MM.1S (cell line): ENCODE measurements around the gene RSPO3.

Source experiments
- DNase-seq: peaks from one replicate; pipeline ENCODE4 v3.0.0-alpha.2; 2015
- H2AFZ ChIP-seq: fragments of 300-600 bp; sonication (generic); 2 replicates; pipeline ENCODE4 v1.6.0; 2016; ENCODE audit warnings: antibody characterized with exemption, low read length
- H3F3A ChIP-seq: fragments of 300-600 bp; sonication (generic); 2 replicates; pipeline ENCODE4 v1.6.1; 2016; ENCODE audit warnings: mild to moderate bottlenecking, antibody characterized with exemption, low read length, moderate library complexity, mixed read lengths; ENCODE audit not compliant: insufficient read depth
- H3K27ac ChIP-seq: fragments of 300-600 bp; sonication (generic); 2 replicates; pipeline ENCODE4 v1.5.1; 2016; ENCODE audit warnings: mild to moderate bottlenecking, low read length
- H3K27me3 ChIP-seq: fragments of 300-600 bp; sonication (generic); replicated peaks from 2 replicates; pipeline ENCODE4 v1.6.0; 2016; ENCODE audit warnings: low read length; ENCODE audit not compliant: insufficient read depth
- H3K36me3 ChIP-seq: fragments of 300-600 bp; sonication (generic); replicated peaks from 2 replicates; pipeline ENCODE4 v1.6.1; 2016; ENCODE audit warnings: mild to moderate bottlenecking, low read length, mixed read lengths; ENCODE audit not compliant: insufficient read depth
- H3K4me1 ChIP-seq: fragments of 300-600 bp; sonication (generic); 2 replicates; pipeline ENCODE4 v1.6.1; 2016; ENCODE audit warnings: low read length, mixed read lengths
- H3K4me2 ChIP-seq: fragments of 300-600 bp; sonication (generic); 2 replicates; pipeline ENCODE4 v1.6.0; 2016; ENCODE audit warnings: low read depth, low read length
- H3K4me3 ChIP-seq: fragments of 300-600 bp; sonication (generic); 2 replicates; pipeline ENCODE4 v1.5.1; 2016; ENCODE audit warnings: low read length, mixed read lengths
- H3K79me2 ChIP-seq: fragments of 300-600 bp; sonication (generic); 2 replicates; pipeline ENCODE4 v1.6.1; 2016; ENCODE audit warnings: mixed run types, low read length, mixed read lengths
- H3K9ac ChIP-seq: fragments of 300-600 bp; sonication (generic); 2 replicates; pipeline ENCODE4 v1.6.1; 2016; ENCODE audit warnings: low read length, mixed read lengths
- H3K9me2 ChIP-seq: fragments of 300-600 bp; sonication (generic); replicated peaks from 2 replicates; pipeline ENCODE4 v1.6.1; 2016; ENCODE audit warnings: mild to moderate bottlenecking, low read length, mixed read lengths; ENCODE audit not compliant: insufficient read depth
- H3K9me3 ChIP-seq: fragments of 300-600 bp; sonication (generic); replicated peaks from 2 replicates; pipeline ENCODE4 v1.6.1; 2016; ENCODE audit warnings: mild to moderate bottlenecking, low read length, mixed read lengths; ENCODE audit not compliant: insufficient read depth
- H4K20me1 ChIP-seq: fragments of 300-600 bp; sonication (generic); 2 replicates; pipeline ENCODE4 v1.6.1; 2016; ENCODE audit warnings: mild to moderate bottlenecking, low read length, moderate library complexity, mixed read lengths; ENCODE audit not compliant: insufficient read depth
- EZH2 ChIP-seq: fragments of 300-600 bp; sonication (generic); optimal IDR thresholded peaks from 2 replicates; pipeline ENCODE3; 2017; ENCODE audit warnings: low read depth, mild to moderate bottlenecking, antibody characterized with exemption, low read length, mixed read lengths
- EZH2phosphoT487 ChIP-seq: fragments of 300-600 bp; sonication (generic); IDR thresholded peaks from 2 replicates; pipeline ENCODE4 v1.6.1; 2018; ENCODE audit warnings: antibody characterized with exemption, low read length
- TF ChIP-seq, protein P1 (sequence below): fragments of 300-600 bp; sonication (generic); IDR thresholded peaks from 2 replicates; pipeline ENCODE4 v1.5.1; 2016; ENCODE audit warnings: antibody characterized with exemption, low read length, mixed read lengths

RSPO3 gene

GRCh38 chr6:127176146-127176545 is 57.7 kb downstream of the RSPO3 start:
- H3K27me3 ChIP-seq, result no peaks in the 10 kb centered on the region
- H4K20me1 ChIP-seq, result no peaks in the 10 kb centered on the region
- H3K4me3 ChIP-seq, result no peak overlapping the region
- H3K79me2 ChIP-seq, result no peaks in the 10 kb centered on the region
- H2AFZ ChIP-seq, result no peak overlapping the region
- no peaks in the 10 kb centered on the region for H3K4me1 ChIP-seq
- no peaks in the 10 kb centered on the region for H3K36me3 ChIP-seq
- H3K4me2 ChIP-seq, result no peak overlapping the region
- H3F3A ChIP-seq, result no peaks in the 10 kb centered on the region
- no peak for DNase-seq
- no peaks in the 10 kb centered on the region for H3K9me3 ChIP-seq
- no peaks in the 10 kb centered on the region for H3K9me2 ChIP-seq
- H3K9ac ChIP-seq, result no peak overlapping the region
- TF ChIP-seq, protein P1, sequence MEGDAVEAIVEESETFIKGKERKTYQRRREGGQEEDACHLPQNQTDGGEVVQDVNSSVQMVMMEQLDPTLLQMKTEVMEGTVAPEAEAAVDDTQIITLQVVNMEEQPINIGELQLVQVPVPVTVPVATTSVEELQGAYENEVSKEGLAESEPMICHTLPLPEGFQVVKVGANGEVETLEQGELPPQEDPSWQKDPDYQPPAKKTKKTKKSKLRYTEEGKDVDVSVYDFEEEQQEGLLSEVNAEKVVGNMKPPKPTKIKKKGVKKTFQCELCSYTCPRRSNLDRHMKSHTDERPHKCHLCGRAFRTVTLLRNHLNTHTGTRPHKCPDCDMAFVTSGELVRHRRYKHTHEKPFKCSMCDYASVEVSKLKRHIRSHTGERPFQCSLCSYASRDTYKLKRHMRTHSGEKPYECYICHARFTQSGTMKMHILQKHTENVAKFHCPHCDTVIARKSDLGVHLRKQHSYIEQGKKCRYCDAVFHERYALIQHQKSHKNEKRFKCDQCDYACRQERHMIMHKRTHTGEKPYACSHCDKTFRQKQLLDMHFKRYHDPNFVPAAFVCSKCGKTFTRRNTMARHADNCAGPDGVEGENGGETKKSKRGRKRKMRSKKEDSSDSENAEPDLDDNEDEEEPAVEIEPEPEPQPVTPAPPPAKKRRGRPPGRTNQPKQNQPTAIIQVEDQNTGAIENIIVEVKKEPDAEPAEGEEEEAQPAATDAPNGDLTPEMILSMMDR, result no peak
- TF ChIP-seq EZH2phosphoT487 (no peak), EZH2 (no peak)
- no peak overlapping the region for H3K27ac ChIP-seq

GRCh38 chr6:127177030-127177922 is 58.8 kb downstream of the RSPO3 start:
- H3K27me3 ChIP-seq, result no peaks in the 10 kb centered on the region
- H3K79me2 ChIP-seq, result no peaks in the 10 kb centered on the region

DNA sequence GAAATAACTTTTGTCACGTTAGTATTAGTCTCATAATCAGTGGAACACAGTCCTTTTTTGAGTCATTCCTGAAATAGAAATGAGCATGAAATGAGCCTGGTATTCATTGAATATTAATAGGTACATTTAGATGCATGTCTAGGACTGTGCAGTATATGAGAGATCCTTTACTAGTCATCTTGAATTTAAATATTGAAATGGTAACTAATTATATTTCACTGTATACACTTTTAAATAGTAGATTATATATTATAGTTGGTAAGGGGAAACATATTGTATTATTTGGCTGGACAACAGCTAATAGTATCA is 59.4 kb downstream of the RSPO3 start:
- Histone ChIP-seq H4K20me1 (no peaks in the 10 kb centered on the region), H2AFZ (no peak overlapping the region), H3K27ac (no peak overlapping the region), H3F3A (no peaks in the 10 kb centered on the region), H3K9me3 (no peaks in the 10 kb centered on the region), H3K36me3 (no peaks in the 10 kb centered on the region), H3K79me2 (no peaks in the 10 kb centered on the region), H3K27me3 (no peaks in the 10 kb centered on the region), H3K4me2 (no peak overlapping the region), H3K9me2 (no peaks in the 10 kb centered on the region), H3K4me3 (no peak overlapping the region), H3K4me1 (no peaks in the 10 kb centered on the region), H3K9ac (no peak overlapping the region)
- no peak for TF ChIP-seq EZH2phosphoT487
- TF ChIP-seq, protein P1, result no peak
- no peak for TF ChIP-seq EZH2
- DNase-seq, result no peak

More at GRCh38 chr6:127177030-127177922, 58.8 kb downstream of the RSPO3 start:
- no peak for DNase-seq
- Histone ChIP-seq H2AFZ (no peak overlapping the region), H3K9ac (no peak overlapping the region), H3K36me3 (no peaks in the 10 kb centered on the region), H4K20me1 (no peaks in the 10 kb centered on the region), H3K9me3 (no peaks in the 10 kb centered on the region), H3F3A (no peaks in the 10 kb centered on the region), H3K9me2 (no peaks in the 10 kb centered on the region), H3K4me3 (no peak overlapping the region), H3K4me1 (no peaks in the 10 kb centered on the region), H3K4me2 (no peak overlapping the region), H3K27ac (no peak overlapping the region)
- no peak for TF ChIP-seq EZH2phosphoT487
- TF ChIP-seq EZH2, result no peak
- TF ChIP-seq, protein P1, result no peak
